ENCODE measurements around the gene MED25.

Gene MED25

DNA sequence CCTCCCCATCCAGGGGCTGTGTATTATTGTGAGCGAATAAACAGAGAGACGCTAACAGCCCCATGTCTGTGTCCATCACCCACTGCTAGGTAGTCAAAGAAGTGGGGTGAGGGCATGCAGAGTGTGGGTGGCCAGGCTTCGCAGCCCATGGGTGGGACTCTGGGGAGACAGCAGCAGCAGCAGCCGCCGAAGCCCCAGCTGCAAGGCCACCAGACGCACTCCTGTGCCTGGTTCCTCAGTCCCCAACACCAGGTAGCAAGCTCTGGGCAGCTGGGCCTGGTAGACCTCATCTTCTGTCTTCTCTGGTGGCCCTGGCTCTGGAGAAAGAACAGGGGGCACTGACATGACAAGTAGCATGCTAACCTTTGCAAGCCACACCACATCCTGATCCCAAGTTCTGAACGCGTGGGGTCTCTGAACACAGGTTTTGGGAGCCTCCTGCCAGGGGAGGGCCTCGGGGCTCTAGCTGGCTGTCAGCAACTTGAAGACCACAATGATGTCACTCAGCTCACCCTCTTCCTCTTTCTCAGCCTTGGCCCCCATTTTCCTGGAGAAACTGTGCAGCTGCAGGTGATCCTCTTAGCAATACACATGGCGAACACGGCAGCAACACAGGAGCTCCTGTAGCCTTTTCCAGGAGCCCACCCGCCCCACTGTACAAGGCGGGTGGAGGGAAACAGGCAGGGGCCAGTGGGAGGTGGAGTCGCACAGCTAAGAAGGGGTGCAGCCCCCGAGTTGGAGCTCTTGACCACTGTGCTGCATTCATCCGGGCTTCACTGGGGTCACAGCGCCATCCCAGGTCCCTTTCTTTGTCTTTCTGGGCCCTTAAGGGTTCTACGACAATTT lies 10.8 kb upstream of the MED25 start:
- Histone ChIP-seq H3K27ac (ENCODE audit: low read depth, low read length) (peak overlapping the region; percentile 20; the same call in 1 of the 2 replicates), H3K27me3 (ENCODE audit: low read length) (no peaks in the 10 kb centered on the region), H3K9ac (ENCODE audit: low read length) (no peak overlapping the region), H3K4me3 (ENCODE audit: insufficient read depth, low read length, poor library complexity, severe bottlenecking) (no peak overlapping the region), H3K9me3 (ENCODE audit: insufficient read depth, low read length) (no peaks in the 10 kb centered on the region), H3K4me2 (ENCODE audit: low read depth, low read length, poor library complexity, severe bottlenecking) (no peak overlapping the region), H3F3A (ENCODE audit: insufficient read depth) (0 out of 2 replicates have a peak, but pooled peaks cover 6% of the 10 kb centered on the region), H2AFZ (ENCODE audit: low read depth, low read length, severe bottlenecking) (no peak overlapping the region), H4K20me1 (ENCODE audit: low read depth, low read length) (no peaks in the 10 kb centered on the region), H3K36me3 (ENCODE audit: low read length) (no peaks in the 10 kb centered on the region), H3K9me2 (replicated peaks; ENCODE audit: insufficient read depth, low read length) (no peaks in the 10 kb centered on the region), H3K79me2 (ENCODE audit: insufficient read depth, low read length) (no peaks in the 10 kb centered on the region)
- TF ChIP-seq EZH2phosphoT487 (conservative IDR thresholded peaks at IDR 0.05; ENCODE audit: low read length): no peak
- TF ChIP-seq, protein P1, sequence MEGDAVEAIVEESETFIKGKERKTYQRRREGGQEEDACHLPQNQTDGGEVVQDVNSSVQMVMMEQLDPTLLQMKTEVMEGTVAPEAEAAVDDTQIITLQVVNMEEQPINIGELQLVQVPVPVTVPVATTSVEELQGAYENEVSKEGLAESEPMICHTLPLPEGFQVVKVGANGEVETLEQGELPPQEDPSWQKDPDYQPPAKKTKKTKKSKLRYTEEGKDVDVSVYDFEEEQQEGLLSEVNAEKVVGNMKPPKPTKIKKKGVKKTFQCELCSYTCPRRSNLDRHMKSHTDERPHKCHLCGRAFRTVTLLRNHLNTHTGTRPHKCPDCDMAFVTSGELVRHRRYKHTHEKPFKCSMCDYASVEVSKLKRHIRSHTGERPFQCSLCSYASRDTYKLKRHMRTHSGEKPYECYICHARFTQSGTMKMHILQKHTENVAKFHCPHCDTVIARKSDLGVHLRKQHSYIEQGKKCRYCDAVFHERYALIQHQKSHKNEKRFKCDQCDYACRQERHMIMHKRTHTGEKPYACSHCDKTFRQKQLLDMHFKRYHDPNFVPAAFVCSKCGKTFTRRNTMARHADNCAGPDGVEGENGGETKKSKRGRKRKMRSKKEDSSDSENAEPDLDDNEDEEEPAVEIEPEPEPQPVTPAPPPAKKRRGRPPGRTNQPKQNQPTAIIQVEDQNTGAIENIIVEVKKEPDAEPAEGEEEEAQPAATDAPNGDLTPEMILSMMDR (IDR thresholded peaks at IDR 0.05; ENCODE audit: insufficient read depth, low read length, poor library complexity, severe bottlenecking): no peak

DNA sequence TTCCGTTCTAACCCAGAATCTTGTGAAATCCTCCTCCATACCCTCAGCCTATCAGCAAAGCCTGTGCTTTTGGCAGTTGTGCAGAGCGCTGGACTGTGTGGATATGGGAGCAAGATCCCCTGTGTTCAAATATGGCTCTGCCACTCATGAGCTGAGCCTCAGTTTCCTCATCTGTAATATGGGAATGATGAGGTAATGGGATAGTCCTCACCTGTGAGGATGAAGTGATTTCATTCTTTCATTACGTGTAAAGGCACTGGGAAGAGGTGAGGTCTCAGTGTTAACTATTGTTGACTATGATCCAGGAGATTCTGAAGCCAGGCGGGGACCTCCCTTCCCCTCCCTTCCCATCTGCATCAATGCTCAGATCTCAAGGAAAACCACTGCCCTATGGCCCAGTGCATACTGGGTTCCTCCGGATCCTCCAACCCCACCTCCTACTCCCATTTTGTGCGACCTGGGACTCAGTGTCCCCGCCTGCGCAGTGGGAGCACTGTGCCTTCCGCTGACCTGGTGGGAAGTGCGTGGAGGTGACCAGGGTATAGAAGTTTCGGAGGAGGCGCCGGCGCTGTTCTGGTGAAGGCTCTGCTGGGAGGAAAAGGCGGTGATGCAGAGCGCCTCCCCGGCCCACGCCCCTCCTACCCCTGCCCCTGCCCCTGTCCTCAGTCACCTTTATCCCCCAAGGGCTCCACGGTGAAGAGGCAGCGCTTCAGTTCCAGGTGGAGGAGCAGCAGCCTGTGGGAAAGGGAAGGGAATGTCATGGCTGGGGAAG lies 10.0 kb upstream of the MED25 start:
- Histone ChIP-seq H3K9ac (ENCODE audit: low read length) (no peak overlapping the region), H3F3A (ENCODE audit: insufficient read depth) (0 out of 2 replicates have a peak, but pooled peaks cover 9% of the 10 kb centered on the region), H3K9me3 (ENCODE audit: insufficient read depth, low read length) (no peaks in the 10 kb centered on the region), H2AFZ (ENCODE audit: low read depth, low read length, severe bottlenecking) (no peak overlapping the region), H3K27me3 (ENCODE audit: low read length) (no peaks in the 10 kb centered on the region), H3K4me3 (ENCODE audit: insufficient read depth, low read length, poor library complexity, severe bottlenecking) (no peak overlapping the region), H4K20me1 (ENCODE audit: low read depth, low read length) (no peaks in the 10 kb centered on the region), H3K79me2 (ENCODE audit: insufficient read depth, low read length) (no peaks in the 10 kb centered on the region), H3K27ac (ENCODE audit: low read depth, low read length) (no peak overlapping the region), H3K9me2 (replicated peaks; ENCODE audit: insufficient read depth, low read length) (no peaks in the 10 kb centered on the region), H3K36me3 (ENCODE audit: low read length) (no peaks in the 10 kb centered on the region), H3K4me2 (ENCODE audit: low read depth, low read length, poor library complexity, severe bottlenecking) (no peak overlapping the region)
- TF ChIP-seq, protein P1 (IDR thresholded peaks at IDR 0.05; ENCODE audit: insufficient read depth, low read length, poor library complexity, severe bottlenecking): no peak
- TF ChIP-seq EZH2phosphoT487 (conservative IDR thresholded peaks at IDR 0.05; ENCODE audit: low read length): no peak

DNA sequence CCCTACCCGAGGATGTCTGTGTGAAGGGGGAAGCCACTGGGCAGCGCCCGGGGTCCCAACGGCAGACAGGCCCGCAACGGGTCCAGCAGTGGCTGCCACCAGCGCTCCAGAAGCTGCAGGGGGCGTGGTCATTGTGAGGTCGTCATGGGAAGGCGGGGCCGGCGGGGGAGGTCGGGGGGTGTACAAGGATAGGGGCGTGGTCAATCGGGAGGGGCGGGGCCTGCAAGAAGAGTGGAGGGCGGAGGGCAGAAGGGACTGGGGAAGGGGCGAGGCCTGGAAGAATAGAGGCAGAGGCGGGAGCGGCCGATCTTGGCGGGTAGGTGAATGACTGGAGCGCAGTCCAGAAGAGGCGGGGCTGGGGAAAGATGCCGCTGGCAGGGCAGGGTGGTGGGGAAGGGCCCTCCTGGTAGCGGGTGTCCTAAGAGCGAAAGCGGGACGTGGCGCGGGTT lies 9.4 kb upstream of the MED25 start:
- TF ChIP-seq, protein P1 (IDR thresholded peaks at IDR 0.05; ENCODE audit: insufficient read depth, low read length, poor library complexity, severe bottlenecking): no peak
- no peak for TF ChIP-seq EZH2phosphoT487 (conservative IDR thresholded peaks at IDR 0.05; ENCODE audit: low read length)
- no peaks in the 10 kb centered on the region for H3K36me3 ChIP-seq (ENCODE audit: low read length)
- peak overlapping the region; percentile 38 for H3K4me3 ChIP-seq (ENCODE audit: insufficient read depth, low read length, poor library complexity, severe bottlenecking)
- H3K79me2 ChIP-seq (ENCODE audit: insufficient read depth, low read length): no peaks in the 10 kb centered on the region
- no peak overlapping the region for H3K27ac ChIP-seq (ENCODE audit: low read depth, low read length)
- no peaks in the 10 kb centered on the region for H4K20me1 ChIP-seq (ENCODE audit: low read depth, low read length)
- H3F3A ChIP-seq (ENCODE audit: insufficient read depth): 0 out of 2 replicates have a peak, but pooled peaks cover 9% of the 10 kb centered on the region
- H2AFZ ChIP-seq (ENCODE audit: low read depth, low read length, severe bottlenecking): peak overlapping the region; percentile 21
- H3K9me3 ChIP-seq (ENCODE audit: insufficient read depth, low read length): no peaks in the 10 kb centered on the region
- peak overlapping the region; percentile 54 for H3K4me2 ChIP-seq (ENCODE audit: low read depth, low read length, poor library complexity, severe bottlenecking)
- no peaks in the 10 kb centered on the region for H3K9me2 ChIP-seq (replicated peaks; ENCODE audit: insufficient read depth, low read length)
- H3K9ac ChIP-seq (ENCODE audit: low read length): peak overlapping the region; percentile 40
- no peaks in the 10 kb centered on the region for H3K27me3 ChIP-seq (ENCODE audit: low read length)
